IMR-90 (cell line): Measurements from ENCODE around the gene ING2. TPM values are rescaled to one million over a fixed set of nuclear protein-coding genes. Genes with fewer than 3 reads are reported as not detected.
A peak's percentile ranks its signal among the peaks of the same experiment; 100 is the strongest.

Source experiments
- ATAC-seq: fragments of 200-7000 bp; cut with Tn5 transposase; 2 replicates; pipeline ENCODE4 v1.9.1; 2020; ENCODE audit warnings: low read depth, mild to moderate bottlenecking, moderate library complexity
- BruUV-seq: library from RNA; stranded (reverse); fragments of 400-500 nt; replicated peaks from 2 replicates; lab custom pipeline; 2021; lab: Mats Ljungman, UMichigan
- CTCF ChIA-PET: fragments of 300-600 bp; formaldehyde crosslinking; extraction: SDS; loops from one replicate; lab custom pipeline; 2021; ENCODE audit warnings: antibody characterized with exemption; lab: Yijun Ruan, JAX
- POLR2A ChIA-PET: fragments of 300-600 bp; sonication (Branson Sonifier 250); formaldehyde crosslinking; loops from one replicate; lab custom pipeline; 2022; ENCODE audit warnings: antibody characterized with exemption; ENCODE audit not compliant: unreplicated experiment; lab: Charles Lee
- DNase-seq: peaks from one replicate; pipeline ENCODE4 v3.0.0; 2013
- H2AFZ ChIP-seq: replicated peaks from 2 replicates; pipeline ENCODE3; 2013; ENCODE audit warnings: low read length, mild to moderate bottlenecking; ENCODE audit not compliant: poor library complexity
- H2AK5ac ChIP-seq: 2 replicates; pipeline ENCODE4 v1.6.1; 2013; ENCODE audit warnings: low read depth, low read length, inconsistent platforms
- H2AK9ac ChIP-seq: replicated peaks from 2 replicates; pipeline ENCODE3; 2013; ENCODE audit warnings: mild to moderate bottlenecking, low read depth, low read length, moderate library complexity; ENCODE audit not compliant: poor library complexity
- H2BK120ac ChIP-seq: 2 replicates; pipeline ENCODE4 v1.6.1; 2013; ENCODE audit warnings: low read depth, low read length, inconsistent platforms
- H2BK15ac ChIP-seq: 3 replicates; pipeline ENCODE4 v1.6.1; 2013; ENCODE audit warnings: low read depth, low read length, inconsistent platforms
- H2BK20ac ChIP-seq: 2 replicates; pipeline ENCODE4 v1.6.1; 2013; ENCODE audit warnings: low read depth, mild to moderate bottlenecking, inconsistent platforms, low read length, moderate library complexity
- H2BK5ac ChIP-seq: 2 replicates; pipeline ENCODE4 v1.6.1; 2013; ENCODE audit warnings: mild to moderate bottlenecking, low read depth, low read length, inconsistent platforms; ENCODE audit not compliant: poor library complexity, severe bottlenecking
- H3K14ac ChIP-seq: replicated peaks from 2 replicates; pipeline ENCODE4 v1.6.1; 2013; ENCODE audit warnings: low read depth, low read length, inconsistent platforms
- H3K18ac ChIP-seq: 2 replicates; pipeline ENCODE4 v1.6.1; 2013; ENCODE audit warnings: low read depth, low read length, control low read depth
- H3K23ac ChIP-seq: 2 replicates; pipeline ENCODE4 v1.6.1; 2013; ENCODE audit warnings: low read depth, low read length, inconsistent platforms
- H3K27ac ChIP-seq: 2 replicates; pipeline ENCODE4 v1.5.1; 2013; ENCODE audit warnings: mild to moderate bottlenecking, control low read depth, low read length; ENCODE audit not compliant: insufficient read depth
- H3K27me3 ChIP-seq: 2 replicates; pipeline ENCODE4 v1.6.1; 2013; ENCODE audit warnings: low read length; ENCODE audit not compliant: control insufficient read depth, insufficient read depth
- H3K36me3 ChIP-seq: 2 replicates; pipeline ENCODE4 v1.6.1; 2013; ENCODE audit warnings: low read length, mixed read lengths; ENCODE audit not compliant: control insufficient read depth, insufficient read depth
- H3K4ac ChIP-seq: 2 replicates; pipeline ENCODE4 v1.6.1; 2013; ENCODE audit warnings: low read depth, low read length, inconsistent platforms
- H3K4me1 ChIP-seq: 2 replicates; pipeline ENCODE4 v1.6.1; 2013; ENCODE audit warnings: low read length, mixed read lengths; ENCODE audit not compliant: control insufficient read depth, insufficient read depth
- H3K4me2 ChIP-seq: 2 replicates; pipeline ENCODE4 v1.6.1; 2013; ENCODE audit warnings: low read depth, mild to moderate bottlenecking, control low read depth, low read length, moderate library complexity
- H3K4me3 ChIP-seq: 2 replicates; pipeline ENCODE4 v1.5.1; 2013; ENCODE audit warnings: low read depth, mild to moderate bottlenecking, control low read depth, low read length, moderate library complexity; ENCODE audit not compliant: insufficient read depth
- H3K56ac ChIP-seq: 2 replicates; pipeline ENCODE4 v1.6.1; 2013; ENCODE audit warnings: low read length, inconsistent platforms; ENCODE audit not compliant: insufficient read depth; ENCODE audit errors: extremely low read depth
- H3K79me1 ChIP-seq, 2 experiments: 2 replicates each; pipeline ENCODE4 v1.6.1; 2013; ENCODE audit warnings: low read length in 2 of 2, inconsistent platforms in 1 of 2, low read depth in 1 of 2
- H3K9ac ChIP-seq: 2 replicates; pipeline ENCODE4 v1.6.1; 2013; ENCODE audit warnings: low read depth, low read length, control low read depth
- H3K9me1 ChIP-seq: 2 replicates; pipeline ENCODE4 v1.6.1; 2013; ENCODE audit warnings: low read length, inconsistent platforms; ENCODE audit not compliant: insufficient read depth
- H3K9me3 ChIP-seq: 2 replicates; pipeline ENCODE4 v1.6.1; 2013; ENCODE audit warnings: low read length; ENCODE audit not compliant: control insufficient read depth, insufficient read depth
- H4K20me1 ChIP-seq: 2 replicates; pipeline ENCODE4 v1.6.1; 2013; ENCODE audit warnings: low read length, inconsistent platforms; ENCODE audit not compliant: insufficient read depth
- H4K5ac ChIP-seq: 2 replicates; pipeline ENCODE4 v1.6.1; 2013; ENCODE audit warnings: mild to moderate bottlenecking, low read depth, low read length, control low read depth
- H4K8ac ChIP-seq, 2 experiments: 2 replicates each; pipeline ENCODE4 v1.6.1; 2013; ENCODE audit warnings: low read depth in 2 of 2, low read length in 2 of 2, control low read depth in 1 of 2, inconsistent platforms in 1 of 2
- H4K91ac ChIP-seq: 2 replicates; pipeline ENCODE4 v1.6.1; 2013; ENCODE audit warnings: low read depth, low read length, inconsistent platforms; ENCODE audit not compliant: insufficient read depth
- NFE2L2 ChIP-seq: fragments of 150-350 bp; IDR thresholded peaks from 2 replicates; pipeline ENCODE4 v1.6.1; 2016; ENCODE audit warnings: low read depth, mild to moderate bottlenecking, low read length
- WGBS, 2 experiments: methylation state at CpG; one replicate each; pipeline versions ENCODE4 v1.1.5 to v1.1.7; 2013; ENCODE audit warnings: missing lambda C conversion rate in 2 of 2; ENCODE audit not compliant: insufficient read length in 1 of 2; ENCODE audit errors: extremely low coverage in 2 of 2; 5-methylcytosine and 5-hydroxymethylcytosine counted together
- dilution Hi-C: fragments of 300-500 bp; cut with HindIII; formaldehyde crosslinking; loops from one replicate; pipeline ENCODE4 v1.14.3; 2018; ENCODE audit warnings: low sequenced_read_pairs; ENCODE audit not compliant: unreplicated experiment
- in situ Hi-C: fragments of 300-500 bp; cut with MboI; formaldehyde crosslinking; loops from 3 replicates; pipeline ENCODE4 v1.14.3; 2019; ENCODE audit warnings: low sequenced_read_pairs, inconsistent platforms, mixed read lengths
- intact Hi-C: fragments of 100-400 bp; cut with micrococcal nuclease; formaldehyde crosslinking; loops from 2 replicates; pipeline ENCODE4 v1.10.0; 2022
- polyA plus RNA-seq, 3 experiments: library from polyadenylated mRNA; depleted of rRNA; stranded (reverse); fragments of >200 nt; gene quantifications; 2 replicates each; pipeline ENCODE4 v1.2.3, GENCODE V29; 2012; ENCODE audit warnings: low replicate concordance in 1 of 3
- total RNA-seq: library from RNA; depleted of rRNA; stranded (reverse); fragments of >200 nt; gene quantifications from 2 replicates; pipeline ENCODE4 v1.2.3, GENCODE V29; 2012
- TF ChIP-seq, protein P1 (sequence below): conservative IDR thresholded peaks from 2 replicates; pipeline ENCODE4 v1.5.1; 2012; ENCODE audit warnings: mild to moderate bottlenecking, low read depth, low read length, improper control_type of control experiment

The ING2 gene
- total and polyA plus RNA-seq, 2 of the 4 experiments (the other 2 are of a cell fraction) = 2.5 to 9.5 TPM

DNA sequence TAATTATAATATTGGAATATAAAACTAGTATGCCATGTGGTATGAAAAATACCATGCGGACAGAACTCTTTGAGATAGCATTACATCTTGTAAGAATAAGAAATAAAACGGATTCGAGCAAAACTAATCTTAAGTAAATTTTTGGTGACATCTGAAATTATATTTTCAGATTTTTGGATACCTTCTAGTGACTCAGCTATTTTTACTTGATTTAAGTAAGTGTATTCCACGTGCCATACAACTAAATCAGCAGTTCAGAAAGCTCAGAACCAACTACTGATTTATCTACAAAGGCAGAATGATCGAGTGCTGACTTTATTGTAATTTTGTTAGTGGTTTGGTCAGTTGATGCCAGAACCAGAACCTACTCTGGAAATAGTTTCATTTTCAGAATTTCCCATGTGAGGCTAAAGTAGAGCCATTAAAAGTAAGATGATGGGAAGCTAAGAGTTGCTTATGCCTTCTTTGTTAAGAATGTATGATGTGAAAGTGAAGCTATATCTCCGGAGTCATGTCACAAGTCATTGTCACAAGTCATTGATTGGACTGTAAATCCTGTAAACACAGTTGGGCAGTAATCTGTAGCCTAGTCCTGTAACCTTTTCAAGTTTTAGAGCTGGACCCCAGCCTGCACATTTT lies 4.0 kb downstream of the ING2 start:
- Histone ChIP-seq H3K4me3 (no peak overlapping the region), H3K27ac (no peak overlapping the region), H3K23ac (peak overlapping the region; percentile 23; the same call in 1 of the 2 replicates), H2AK9ac (no peak overlapping the region), H4K8ac (no peak overlapping the region), H2BK120ac (no peak overlapping the region), H3K56ac (no peak overlapping the region), H3K79me1 (peaks cover 13 to 31% of the 10 kb centered on the region in 2 experiments), H4K20me1 (peaks cover 11% of the 10 kb centered on the region), H3K36me3 (peaks cover 4% of the 10 kb centered on the region), H3K4me1 (peaks cover 2% of the 10 kb centered on the region; the same call in 1 of the 2 replicates), H3K9me1 (no peaks in the 10 kb centered on the region), H3K4me2 (peak overlapping the region; percentile 28; the same call in 1 of the 2 replicates), H3K14ac (no peak overlapping the region), H3K4ac (no peak overlapping the region), H3K18ac (no peak overlapping the region), H4K5ac (no peak overlapping the region), H3K9ac (no peak overlapping the region), H2BK15ac (no peak overlapping the region), H2AK5ac (no peak overlapping the region), H2BK20ac (no peak overlapping the region), H3K9me3 (no peaks in the 10 kb centered on the region), H4K91ac (no peak overlapping the region), H2AFZ (no peak overlapping the region), H2BK5ac (no peak overlapping the region), H3K27me3 (no peaks in the 10 kb centered on the region)
- ATAC-seq (no peak), DNase-seq (no peak)
- dilution Hi-C loops = no loop called here
- intact Hi-C loops = loop anchor here (5.0 kb wide), 1 partner anchor 128 kb away; no protein-coding TSS in a partner anchor
- POLR2A ChIA-PET = no interaction called here
- WGBS, 2 experiments = no CpG with 5 or more reads among the region's 6 CpGs
- BruUV-seq = no TSS peak
- in situ Hi-C loops = no loop called here
- TF ChIP-seq, protein P1, sequence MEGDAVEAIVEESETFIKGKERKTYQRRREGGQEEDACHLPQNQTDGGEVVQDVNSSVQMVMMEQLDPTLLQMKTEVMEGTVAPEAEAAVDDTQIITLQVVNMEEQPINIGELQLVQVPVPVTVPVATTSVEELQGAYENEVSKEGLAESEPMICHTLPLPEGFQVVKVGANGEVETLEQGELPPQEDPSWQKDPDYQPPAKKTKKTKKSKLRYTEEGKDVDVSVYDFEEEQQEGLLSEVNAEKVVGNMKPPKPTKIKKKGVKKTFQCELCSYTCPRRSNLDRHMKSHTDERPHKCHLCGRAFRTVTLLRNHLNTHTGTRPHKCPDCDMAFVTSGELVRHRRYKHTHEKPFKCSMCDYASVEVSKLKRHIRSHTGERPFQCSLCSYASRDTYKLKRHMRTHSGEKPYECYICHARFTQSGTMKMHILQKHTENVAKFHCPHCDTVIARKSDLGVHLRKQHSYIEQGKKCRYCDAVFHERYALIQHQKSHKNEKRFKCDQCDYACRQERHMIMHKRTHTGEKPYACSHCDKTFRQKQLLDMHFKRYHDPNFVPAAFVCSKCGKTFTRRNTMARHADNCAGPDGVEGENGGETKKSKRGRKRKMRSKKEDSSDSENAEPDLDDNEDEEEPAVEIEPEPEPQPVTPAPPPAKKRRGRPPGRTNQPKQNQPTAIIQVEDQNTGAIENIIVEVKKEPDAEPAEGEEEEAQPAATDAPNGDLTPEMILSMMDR = no peak
- peak; percentile 71 for TF ChIP-seq NFE2L2
- CTCF ChIA-PET = interaction anchor here (0.7 kb wide), 1 partner anchor 504 kb away, joined by 3 read pairs; no protein-coding TSS in a partner anchor
